BJ (cell line): Measurements from ENCODE around the gene MRPL41. TPM values are rescaled to one million over a fixed set of nuclear protein-coding genes. Genes with fewer than 3 reads are reported as not detected.
A peak's percentile ranks its signal among the peaks of the same experiment; 100 is the strongest.

ENCODE experiments used
- CTCF ChIA-PET: fragments of 350-600 bp; formaldehyde crosslinking; extraction: SDS; loops from one replicate; lab custom pipeline; 2021; ENCODE audit warnings: antibody characterized with exemption, inconsistent platforms; lab: Yijun Ruan, JAX
- POLR2A ChIA-PET: fragments of 300-600 bp; sonication (Branson Sonifier 250); formaldehyde crosslinking; extraction: SDS; loops from one replicate; lab custom pipeline; 2021; ENCODE audit warnings: antibody characterized with exemption; lab: Charles Lee
- DNase-seq: peaks from one replicate; pipeline ENCODE4 v3.0.0-alpha.2; 2011; ENCODE audit warnings: low read depth
- H3K27me3 ChIP-seq: 2 replicates; pipeline ENCODE4 v1.6.0; 2011; ENCODE audit warnings: low read length; ENCODE audit not compliant: control insufficient read depth, insufficient read depth
- H3K36me3 ChIP-seq: 2 replicates; pipeline ENCODE4 v1.5.1; 2011; ENCODE audit warnings: low read length; ENCODE audit not compliant: control insufficient read depth, insufficient read depth
- H3K4me3 ChIP-seq: 2 replicates; pipeline ENCODE4 v1.5.1; 2011; ENCODE audit warnings: low read depth, mild to moderate bottlenecking, control low read depth, low read length
- polyA plus RNA-seq: library from polyadenylated mRNA; depleted of rRNA; stranded (reverse); fragments of >200 nt; gene quantifications from 2 replicates; pipeline ENCODE4 v1.2.3, GENCODE V29; 2011
- TF ChIP-seq, protein P1 (sequence below): IDR thresholded peaks from 2 replicates; pipeline ENCODE4 v1.5.1; 2011; ENCODE audit warnings: low read depth, mild to moderate bottlenecking, control low read depth, inconsistent platforms, low read length, moderate library complexity; ENCODE audit not compliant: insufficient read depth

Gene MRPL41
- polyA plus RNA-seq, 1 experiment: 28.7 TPM

DNA sequence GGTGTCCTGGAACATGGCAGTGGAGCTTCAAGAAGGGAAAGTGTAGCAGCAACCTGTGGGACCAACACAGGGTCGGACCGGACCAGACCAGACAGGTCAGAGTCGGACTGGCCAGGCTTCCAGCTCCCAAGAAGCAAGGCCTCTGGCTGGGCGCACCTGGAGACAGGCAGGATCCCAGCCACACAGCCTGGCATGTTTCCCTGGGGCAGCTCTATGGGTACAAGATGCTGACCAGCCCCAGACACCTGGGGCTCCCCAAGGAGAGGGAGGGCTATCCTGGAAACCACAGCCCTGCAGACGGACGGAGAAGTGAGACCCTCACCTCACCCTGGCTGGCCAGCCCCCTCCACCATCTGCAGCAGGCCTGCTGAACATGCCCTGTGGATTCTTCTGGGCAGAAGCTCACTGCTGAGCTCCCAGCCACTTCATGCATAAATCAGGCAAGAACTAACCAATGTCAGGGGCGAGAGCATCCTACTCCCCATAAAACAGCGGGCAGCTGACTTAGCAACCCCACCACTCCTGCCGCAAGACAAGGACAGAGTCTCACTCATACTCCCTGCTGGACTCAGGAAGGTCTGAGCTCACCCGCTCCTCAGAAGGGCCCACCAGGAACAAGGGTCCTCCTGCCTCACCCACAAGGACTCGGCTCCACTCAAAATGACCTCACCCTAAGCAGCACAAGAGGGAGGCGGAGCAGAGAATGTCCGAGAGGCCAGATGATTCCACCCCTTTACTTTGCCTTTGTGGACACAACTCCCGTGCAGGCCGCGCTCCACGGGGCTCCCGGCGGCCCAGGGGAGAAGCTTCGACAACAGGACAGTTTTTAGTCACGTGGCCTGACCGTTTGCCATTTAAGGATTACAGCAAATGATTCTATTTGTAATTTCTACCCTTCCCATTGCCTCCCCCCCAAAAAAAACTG, 29.9 kb downstream of the MRPL41 start:
- no peak for DNase-seq
- Histone ChIP-seq H3K27me3 (no peaks in the 10 kb centered on the region), H3K36me3 (peaks cover 38% of the 10 kb centered on the region), H3K4me3 (no peak overlapping the region)
- POLR2A ChIA-PET: no interaction called here
- CTCF ChIA-PET: interaction anchor here (1.2 to 1.3 kb wide), 2 partner anchors 9 to 22 kb away, joined by 3 to 4 read pairs; no protein-coding TSS in a partner anchor
- TF ChIP-seq, protein P1, sequence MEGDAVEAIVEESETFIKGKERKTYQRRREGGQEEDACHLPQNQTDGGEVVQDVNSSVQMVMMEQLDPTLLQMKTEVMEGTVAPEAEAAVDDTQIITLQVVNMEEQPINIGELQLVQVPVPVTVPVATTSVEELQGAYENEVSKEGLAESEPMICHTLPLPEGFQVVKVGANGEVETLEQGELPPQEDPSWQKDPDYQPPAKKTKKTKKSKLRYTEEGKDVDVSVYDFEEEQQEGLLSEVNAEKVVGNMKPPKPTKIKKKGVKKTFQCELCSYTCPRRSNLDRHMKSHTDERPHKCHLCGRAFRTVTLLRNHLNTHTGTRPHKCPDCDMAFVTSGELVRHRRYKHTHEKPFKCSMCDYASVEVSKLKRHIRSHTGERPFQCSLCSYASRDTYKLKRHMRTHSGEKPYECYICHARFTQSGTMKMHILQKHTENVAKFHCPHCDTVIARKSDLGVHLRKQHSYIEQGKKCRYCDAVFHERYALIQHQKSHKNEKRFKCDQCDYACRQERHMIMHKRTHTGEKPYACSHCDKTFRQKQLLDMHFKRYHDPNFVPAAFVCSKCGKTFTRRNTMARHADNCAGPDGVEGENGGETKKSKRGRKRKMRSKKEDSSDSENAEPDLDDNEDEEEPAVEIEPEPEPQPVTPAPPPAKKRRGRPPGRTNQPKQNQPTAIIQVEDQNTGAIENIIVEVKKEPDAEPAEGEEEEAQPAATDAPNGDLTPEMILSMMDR: no peak

DNA sequence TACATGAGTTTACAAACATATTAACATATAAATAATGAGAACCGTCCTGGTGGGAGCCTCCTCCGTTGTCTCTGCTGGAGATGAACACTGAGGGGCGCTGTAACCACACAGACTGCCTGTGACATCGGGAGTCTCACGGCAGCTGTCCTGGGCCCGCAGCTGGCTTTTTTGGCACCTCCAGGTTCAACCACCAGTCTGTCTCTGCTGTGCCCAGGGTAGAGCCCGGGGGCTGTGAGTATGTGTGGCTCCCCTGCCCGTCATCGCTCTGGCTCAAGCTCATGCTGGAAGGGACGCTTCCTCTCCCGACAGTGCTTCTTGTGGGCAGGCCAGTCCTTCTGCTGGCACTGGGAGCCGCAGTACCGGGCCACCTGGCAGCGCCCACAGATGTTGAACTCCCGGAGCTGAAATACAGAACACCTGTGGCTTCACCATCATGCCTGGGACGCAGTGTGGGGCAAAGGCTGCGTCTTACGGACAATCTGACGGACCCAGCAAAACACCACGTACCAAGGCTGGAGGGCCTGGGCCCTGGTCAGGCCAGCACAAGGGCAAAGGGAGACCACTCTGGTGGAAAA, 30.7 kb downstream of the MRPL41 start:
- Histone ChIP-seq H3K4me3 (no peak overlapping the region), H3K36me3 (peaks cover 42% of the 10 kb centered on the region), H3K27me3 (no peaks in the 10 kb centered on the region)
- POLR2A ChIA-PET: no interaction called here
- no peak for DNase-seq
- CTCF ChIA-PET: interaction anchor here (1.2 to 1.3 kb wide), 2 partner anchors 10 to 21 kb away, joined by 3 to 4 read pairs; no protein-coding TSS in a partner anchor
- TF ChIP-seq, protein P1: peak; percentile 12; the same call in 1 of the 2 replicates

DNA sequence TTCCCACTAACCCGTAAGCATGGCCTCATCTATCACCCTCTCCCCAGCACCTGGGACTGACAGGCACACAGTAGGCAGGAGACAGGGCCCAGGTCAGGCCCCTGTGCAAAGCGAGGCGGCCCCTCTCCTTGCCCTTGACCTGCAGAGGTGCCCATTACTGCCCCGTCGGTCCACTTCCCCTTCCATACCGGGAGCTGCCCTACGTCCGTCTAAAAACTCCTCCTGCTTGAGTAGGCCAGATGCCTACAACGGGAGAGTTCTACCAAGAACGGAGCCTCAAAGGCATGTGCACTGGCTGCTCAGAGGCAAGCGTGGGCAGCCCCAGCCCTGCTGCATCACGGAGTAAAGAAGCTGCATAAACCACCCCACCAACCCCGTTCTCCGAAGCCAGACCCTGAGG, 31.7 kb downstream of the MRPL41 start:
- Histone ChIP-seq H3K36me3 (peaks cover 50% of the 10 kb centered on the region), H3K27me3 (no peaks in the 10 kb centered on the region), H3K4me3 (no peak overlapping the region)
- CTCF ChIA-PET: no interaction called here
- no peak for DNase-seq
- POLR2A ChIA-PET: no interaction called here
- TF ChIP-seq, protein P1: no peak

DNA sequence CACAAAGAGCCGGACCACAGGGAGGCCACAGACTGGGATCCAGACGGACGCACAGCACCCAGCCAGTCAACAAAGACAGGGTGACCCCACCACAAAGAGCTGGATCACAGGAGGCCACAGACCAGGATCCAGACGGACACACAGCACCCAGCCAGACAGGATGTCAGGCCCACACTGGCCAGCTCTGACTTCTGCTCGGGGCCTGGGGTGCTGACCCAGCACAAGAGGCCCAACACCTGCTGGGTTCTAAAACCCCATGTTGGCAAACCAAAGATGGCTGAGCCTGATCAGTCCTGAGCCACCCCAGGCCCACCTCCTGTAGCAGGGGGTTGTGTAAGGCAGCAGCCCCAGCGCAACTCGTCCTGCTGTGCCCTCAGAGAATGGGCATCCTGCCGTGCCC, 32.3 kb downstream of the MRPL41 start:
- DNase-seq: no peak
- Histone ChIP-seq H3K27me3 (no peaks in the 10 kb centered on the region), H3K4me3 (no peak overlapping the region), H3K36me3 (peaks cover 51% of the 10 kb centered on the region)
- ChIA-PET POLR2A (no interaction called here), CTCF (no interaction called here)
- TF ChIP-seq, protein P1: no peak

DNA sequence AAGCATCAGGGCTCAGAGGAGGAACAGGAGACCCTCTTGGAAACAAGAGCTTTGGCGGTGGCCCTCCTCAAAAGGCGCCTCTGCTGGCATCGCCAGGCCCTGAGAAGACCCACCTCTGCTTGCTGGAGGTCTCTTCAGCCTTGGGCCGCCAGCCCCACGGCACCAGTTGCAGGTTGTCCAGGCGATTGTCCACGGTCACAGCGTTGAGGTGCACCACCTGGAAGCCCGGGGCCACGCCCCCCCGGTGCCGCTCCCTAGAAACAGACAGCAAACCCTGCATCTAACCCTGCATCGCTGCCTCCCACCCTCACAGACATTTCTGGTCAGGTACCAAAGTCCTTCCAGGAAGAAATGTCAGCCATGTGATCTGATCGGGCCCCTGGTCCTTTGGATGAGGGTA, 35.2 kb downstream of the MRPL41 start:
- H3K36me3 ChIP-seq: peaks cover 37% of the 10 kb centered on the region
- ChIA-PET CTCF (interaction anchor here (1.3 to 2.6 kb wide), 2 partner anchors 8 to 14 kb away, joined by 4 to 26 read pairs; partner anchors contain the start of gene DPH7), POLR2A (no interaction called here)
- TF ChIP-seq, protein P1: no peak
- DNase-seq: no peak
- H3K27me3 ChIP-seq: no peaks in the 10 kb centered on the region
- H3K4me3 ChIP-seq: no peak overlapping the region
